ENCODE data around the gene IRF2BP1. TPM values are rescaled to one million over a fixed set of nuclear protein-coding genes. Genes with fewer than 3 reads are reported as not detected.

Gene IRF2BP1
- total and polyA plus RNA-seq, 2 of the 13 experiments (the other 11 are each of a cell fraction or from before 2014, with no cell fraction given), result 4.3 to 14.3 TPM

- TF ChIP-seq KIAA2018 (CRISPR knock-in tag; IDR thresholded peaks at IDR 0.05; ENCODE audit: borderline replicate concordance), result peak; percentile 77; the same call in 1 of the 2 replicates
- TF ChIP-seq ZNF10 (CRISPR knock-in tag; IDR thresholded peaks at IDR 0.05; ENCODE audit: borderline replicate concordance, low read depth), result no peak
- TF ChIP-seq KMT2A (CRISPR knock-in tag; IDR thresholded peaks at IDR 0.05), result peak; percentile 34
- peak; percentile 66 for TF ChIP-seq ZMAT3 (CRISPR knock-in tag; conservative IDR thresholded peaks at IDR 0.05)
- peak in 1 of 2 experiments; percentile 84; a peak in 2 of 4 replicates for TF ChIP-seq EP300 (IDR thresholded peaks at IDR 0.05; ENCODE audit: low read depth in 2 of 2, low read length in 2 of 2)
- TF ChIP-seq EP300 (CRISPR knock-in tag; IDR thresholded peaks at IDR 0.05; ENCODE audit: borderline replicate concordance), result peak; percentile 76; the same call in 1 of the 2 replicates
- TF ChIP-seq NFYC (CRISPR knock-in tag; IDR thresholded peaks at IDR 0.05), result peak; percentile 21; the same call in 1 of the 2 replicates
- no peak for TF ChIP-seq ZNF800 (CRISPR knock-in tag; IDR thresholded peaks at IDR 0.05)
- TF ChIP-seq BRCA1 (CRISPR knock-in tag; IDR thresholded peaks at IDR 0.05), result peak; percentile 25; the same call in 1 of the 2 replicates
- TF ChIP-seq PAWR (CRISPR knock-in tag; IDR thresholded peaks at IDR 0.05; ENCODE audit: borderline replicate concordance), result no peak
- TF ChIP-seq ZNF703 (CRISPR knock-in tag; IDR thresholded peaks at IDR 0.05; ENCODE audit: borderline replicate concordance), result no peak; the same call in 1 of the 2 replicates
- no peak; the same call in 1 of the 2 replicates for TF ChIP-seq ZNF276 (CRISPR knock-in tag; IDR thresholded peaks at IDR 0.05; ENCODE audit: low read depth)
- TF ChIP-seq ZBTB3 (CRISPR knock-in tag; IDR thresholded peaks at IDR 0.05; ENCODE audit: borderline replicate concordance, low read depth), result peak; percentile 60; the same call in 1 of the 2 replicates
- TF ChIP-seq ZNF33A (CRISPR knock-in tag; IDR thresholded peaks at IDR 0.05; ENCODE audit: borderline replicate concordance), result peak; percentile 99
- TF ChIP-seq GFI1 (CRISPR knock-in tag; IDR thresholded peaks at IDR 0.05; ENCODE audit: borderline replicate concordance), result peak; percentile 66; the same call in 1 of the 2 replicates
These were observed 3.0 kb downstream of the IRF2BP1 start (continued) for GRCh38 chr19:45882652-45883585.

All from HepG2 (cell line).